ENCODE results near the gene GPR37. TPM values are rescaled to one million over a fixed set of nuclear protein-coding genes. Genes with fewer than 3 reads are reported as not detected.

The GPR37 gene
- total RNA-seq, 1 donor from 2014 or later = 9.8 TPM

DNA sequence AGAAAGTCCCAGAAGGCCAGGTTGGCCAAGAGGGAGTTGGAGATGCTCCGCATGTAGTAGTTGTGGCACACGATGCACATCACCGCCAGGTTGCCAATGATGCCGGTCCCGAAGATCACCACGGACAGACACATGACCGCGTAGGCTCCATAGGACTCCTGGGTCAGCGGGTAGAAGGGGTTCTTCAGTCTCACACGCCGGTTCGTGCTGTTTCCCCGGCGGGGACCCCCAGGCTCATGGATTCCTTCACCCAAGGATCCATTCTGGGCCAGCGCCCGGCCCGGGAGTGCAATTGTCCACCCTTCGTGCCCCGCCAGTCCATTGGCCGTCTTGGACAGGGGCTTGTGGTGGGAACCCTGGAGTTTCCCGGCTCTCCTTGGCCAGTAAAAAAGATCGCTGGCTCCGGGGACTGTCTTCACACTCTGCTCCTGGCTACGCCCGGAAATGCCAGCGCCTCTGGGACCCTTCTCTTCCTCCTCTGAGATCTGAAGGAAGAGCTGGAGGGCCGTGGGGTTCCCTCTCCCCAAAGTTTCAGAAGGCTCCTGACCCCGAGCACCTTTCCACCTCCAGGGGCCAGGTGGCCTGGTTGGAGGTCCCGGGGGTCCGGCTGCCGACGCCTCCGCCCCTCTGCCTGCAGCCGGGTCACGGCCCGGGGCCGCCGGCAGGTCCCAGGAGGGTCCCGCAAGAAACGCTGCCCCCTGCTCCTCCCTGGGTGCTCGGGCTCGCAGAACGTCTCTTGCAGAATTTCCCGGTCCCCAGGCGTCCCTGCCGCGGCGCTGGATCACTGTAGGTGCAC, 1.3 kb downstream of the GPR37 start:
- TF ChIP-seq, protein P1, sequence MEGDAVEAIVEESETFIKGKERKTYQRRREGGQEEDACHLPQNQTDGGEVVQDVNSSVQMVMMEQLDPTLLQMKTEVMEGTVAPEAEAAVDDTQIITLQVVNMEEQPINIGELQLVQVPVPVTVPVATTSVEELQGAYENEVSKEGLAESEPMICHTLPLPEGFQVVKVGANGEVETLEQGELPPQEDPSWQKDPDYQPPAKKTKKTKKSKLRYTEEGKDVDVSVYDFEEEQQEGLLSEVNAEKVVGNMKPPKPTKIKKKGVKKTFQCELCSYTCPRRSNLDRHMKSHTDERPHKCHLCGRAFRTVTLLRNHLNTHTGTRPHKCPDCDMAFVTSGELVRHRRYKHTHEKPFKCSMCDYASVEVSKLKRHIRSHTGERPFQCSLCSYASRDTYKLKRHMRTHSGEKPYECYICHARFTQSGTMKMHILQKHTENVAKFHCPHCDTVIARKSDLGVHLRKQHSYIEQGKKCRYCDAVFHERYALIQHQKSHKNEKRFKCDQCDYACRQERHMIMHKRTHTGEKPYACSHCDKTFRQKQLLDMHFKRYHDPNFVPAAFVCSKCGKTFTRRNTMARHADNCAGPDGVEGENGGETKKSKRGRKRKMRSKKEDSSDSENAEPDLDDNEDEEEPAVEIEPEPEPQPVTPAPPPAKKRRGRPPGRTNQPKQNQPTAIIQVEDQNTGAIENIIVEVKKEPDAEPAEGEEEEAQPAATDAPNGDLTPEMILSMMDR (IDR thresholded peaks at IDR 0.05; ENCODE audit: insufficient read depth, low read depth, low read length) = no peak
- peak; percentile 18 for TF ChIP-seq EZH2 (IDR thresholded peaks at IDR 0.05; ENCODE audit: insufficient read depth, low read length)
- peaks cover 3% of the 10 kb centered on the region for H3K9me3 Mint-ChIP-seq (ENCODE audit: unreplicated experiment)
- no peak overlapping the region for H3K27ac ChIP-seq (ENCODE audit: low read depth, low read length)
- peaks cover 19% of the 10 kb centered on the region for H3K27me3 ChIP-seq (ENCODE audit: insufficient read depth, low read length)
- DNase-seq (ENCODE audit: low read depth) = no peak
- no peaks in the 10 kb centered on the region for H3K27me3 Mint-ChIP-seq (ENCODE audit: low read depth, unreplicated experiment)
- H3K4me1 ChIP-seq (ENCODE audit: insufficient read depth, low read length) = peaks cover 8% of the 10 kb centered on the region
- H3K79me2 ChIP-seq (ENCODE audit: insufficient read depth, low read length) = no peaks in the 10 kb centered on the region
- peaks cover 12% of the 10 kb centered on the region for H3K4me1 Mint-ChIP-seq (ENCODE audit: low read depth, unreplicated experiment)
- H3K4me3 Mint-ChIP-seq (ENCODE audit: unreplicated experiment) = peak overlapping the region; percentile 94
- peaks cover 3% of the 10 kb centered on the region for H3K9me3 ChIP-seq (ENCODE audit: insufficient read depth, low read depth, low read length)
- no peak overlapping the region for H3K9ac ChIP-seq (ENCODE audit: low read length)
- no peak for FAIRE-seq
- H4K20me1 ChIP-seq (ENCODE audit: insufficient read depth, low read length) = no peaks in the 10 kb centered on the region
- peak overlapping the region; percentile 93 for H3K4me2 ChIP-seq (ENCODE audit: low read length)
- peak overlapping the region; percentile 74 for H3K4me3 ChIP-seq (ENCODE audit: insufficient read depth, low read depth, low read length)
- no peak overlapping the region for H3K27ac Mint-ChIP-seq (ENCODE audit: unreplicated experiment)
- H3K36me3 Mint-ChIP-seq (ENCODE audit: low read depth, unreplicated experiment) = no peaks in the 10 kb centered on the region
- peak overlapping the region; percentile 95 for H2AFZ ChIP-seq (ENCODE audit: low read depth, low read length)
- H3K36me3 ChIP-seq (ENCODE audit: insufficient read depth, low read length) = no peaks in the 10 kb centered on the region

DNA sequence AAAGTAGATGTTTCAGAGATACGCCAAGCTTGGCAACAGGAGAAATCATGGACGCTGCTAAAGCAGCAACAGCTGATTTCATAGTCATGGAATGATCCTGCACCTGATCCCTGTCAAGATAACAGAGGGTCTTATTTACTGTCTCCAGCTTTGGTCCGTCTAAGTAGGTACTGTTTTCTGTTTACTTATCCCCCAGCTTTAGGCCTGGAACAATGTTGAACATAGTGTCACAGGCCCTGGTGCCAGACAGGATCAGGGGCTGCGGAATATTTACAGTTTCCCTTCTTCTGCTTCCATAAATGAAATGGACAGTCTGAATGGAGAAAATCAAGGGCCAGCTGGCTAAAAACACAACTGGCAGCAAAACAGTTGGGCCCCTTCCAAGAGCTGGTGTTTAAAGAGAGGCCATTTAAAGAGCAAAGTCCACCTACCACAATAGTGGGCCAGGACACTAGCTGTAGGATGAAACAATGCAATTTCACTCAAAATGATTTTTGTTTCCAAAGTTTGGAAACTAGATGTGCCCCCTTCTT, 2.9 kb downstream of the GPR37 start:
- no peak for TF ChIP-seq EZH2 (IDR thresholded peaks at IDR 0.05; ENCODE audit: insufficient read depth, low read length)
- TF ChIP-seq, protein P1 (IDR thresholded peaks at IDR 0.05; ENCODE audit: insufficient read depth, low read depth, low read length) = no peak
- peaks cover 19% of the 10 kb centered on the region for H3K27me3 ChIP-seq (ENCODE audit: insufficient read depth, low read length)
- no peak overlapping the region for H2AFZ ChIP-seq (ENCODE audit: low read depth, low read length)
- peaks cover 3% of the 10 kb centered on the region for H3K9me3 ChIP-seq (ENCODE audit: insufficient read depth, low read depth, low read length)
- no peaks in the 10 kb centered on the region for H3K27me3 Mint-ChIP-seq (ENCODE audit: low read depth, unreplicated experiment)
- H3K9ac ChIP-seq (ENCODE audit: low read length) = no peak overlapping the region
- H4K20me1 ChIP-seq (ENCODE audit: insufficient read depth, low read length) = no peaks in the 10 kb centered on the region
- DNase-seq (ENCODE audit: low read depth) (no peak), FAIRE-seq (no peak)
- peaks cover 12% of the 10 kb centered on the region for H3K4me1 Mint-ChIP-seq (ENCODE audit: low read depth, unreplicated experiment)
- peaks cover 8% of the 10 kb centered on the region for H3K4me1 ChIP-seq (ENCODE audit: insufficient read depth, low read length)
- H3K4me2 ChIP-seq (ENCODE audit: low read length) = no peak overlapping the region
- H3K4me3 Mint-ChIP-seq (ENCODE audit: unreplicated experiment) = peak overlapping the region; percentile 89
- no peaks in the 10 kb centered on the region for H3K36me3 ChIP-seq (ENCODE audit: insufficient read depth, low read length)
- H3K36me3 Mint-ChIP-seq (ENCODE audit: low read depth, unreplicated experiment) = no peaks in the 10 kb centered on the region
- no peak overlapping the region for H3K27ac Mint-ChIP-seq (ENCODE audit: unreplicated experiment)
- H3K4me3 ChIP-seq (ENCODE audit: insufficient read depth, low read depth, low read length) = no peak overlapping the region
- H3K79me2 ChIP-seq (ENCODE audit: insufficient read depth, low read length) = no peaks in the 10 kb centered on the region
- H3K27ac ChIP-seq (ENCODE audit: low read depth, low read length) = no peak overlapping the region
- peaks cover 3% of the 10 kb centered on the region for H3K9me3 Mint-ChIP-seq (ENCODE audit: unreplicated experiment)
